Measurements from ENCODE around the gene PPP1R3C. TPM values are rescaled to one million over a fixed set of nuclear protein-coding genes. Genes with fewer than 3 reads are reported as not detected.

The PPP1R3C gene
- total and polyA plus RNA-seq, 2 experiments from 2014 or later, result 0.91 to 1.8 TPM

- TF ChIP-seq ZNF462 (CRISPR knock-in tag; IDR thresholded peaks at IDR 0.05), result no peak
- no peak for TF ChIP-seq ZNF331 (CRISPR knock-in tag; IDR thresholded peaks at IDR 0.05; ENCODE audit: low read depth)
- TF ChIP-seq CREB1 (CRISPR knock-in tag; IDR thresholded peaks at IDR 0.05; ENCODE audit: low read depth), result no peak
- TF ChIP-seq POLR2AphosphoS5 (IDR thresholded peaks at IDR 0.05; ENCODE audit: low read depth), result no peak
- TF ChIP-seq ETS1 (IDR thresholded peaks at IDR 0.05), result no peak
- no peak for TF ChIP-seq EZH2 (IDR thresholded peaks at IDR 0.05; ENCODE audit: low read depth, unreplicated experiment)
- no peak for TF ChIP-seq CTCF (conservative IDR thresholded peaks at IDR 0.05; ENCODE audit: low read depth in 2 of 2)
- no peak for TF ChIP-seq STAT1 (IDR thresholded peaks at IDR 0.05; ENCODE audit: unreplicated experiment)
- TF ChIP-seq EZH2phosphoT487 (IDR thresholded peaks at IDR 0.05; ENCODE audit: unreplicated experiment), result no peak
- no peak for TF ChIP-seq ZNF114 (CRISPR knock-in tag; IDR thresholded peaks at IDR 0.05)
- TF ChIP-seq NANOG (IDR thresholded peaks at IDR 0.05; ENCODE audit: borderline replicate concordance), result no peak
Measured at GRCh38 chr10:91634898-91635297, 2.0 kb upstream of the PPP1R3C start (continued).

Data from GM23338 (cell line).